Activated CD4-positive, alpha-beta T cell treated with anti-CD3 and anti-CD28 coated beads, Interleukin-2, amount 50 U/mL, for 1 hour (primary cell): ENCODE data around the gene CCDC88C.
"Not testable (repeated sequence)": the region's sequence is repeated elsewhere in the genome, so short reads cannot be mapped to it uniquely, and the experiment has no call there.

Source experiments
- DNase-seq: peaks from one replicate; pipeline ENCODE4 v3.0.0-alpha.2; 2020

The CCDC88C gene

DNA sequence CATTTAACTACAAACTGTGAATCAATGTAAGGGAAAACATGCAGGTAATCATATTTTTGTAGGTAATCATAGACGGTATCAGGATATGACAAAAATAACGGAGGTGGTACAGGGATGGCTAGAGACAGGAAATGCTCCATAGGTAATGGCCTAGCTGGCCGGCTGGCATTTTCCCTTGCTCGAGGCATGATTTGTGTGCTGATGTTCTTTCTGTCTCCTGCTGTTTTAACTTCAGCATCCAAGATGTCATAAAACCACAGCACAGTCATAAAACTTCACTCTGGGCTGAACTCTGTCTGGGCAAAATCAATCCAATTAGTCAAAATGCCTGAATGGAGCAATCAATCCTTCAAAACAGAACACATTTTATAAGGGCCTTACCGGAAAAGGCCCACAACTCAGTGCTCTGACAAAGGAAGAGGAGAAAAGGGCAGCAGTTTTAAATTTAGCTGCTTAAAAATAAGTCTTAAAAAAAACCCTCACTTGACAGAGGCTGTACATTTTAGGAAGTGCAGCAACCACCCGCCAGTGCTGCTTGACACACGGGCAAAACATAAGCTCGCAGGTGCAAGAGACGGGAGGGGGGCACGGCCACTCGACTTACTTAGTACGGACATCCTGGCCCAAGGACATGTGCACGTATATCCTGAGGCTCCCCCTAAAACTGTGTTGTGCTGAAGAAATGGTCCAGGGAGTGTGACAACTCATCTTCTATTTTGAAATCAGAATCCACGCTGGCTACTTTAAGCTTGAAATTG is 132.7 kb downstream of the CCDC88C start:
- no peak for DNase-seq

DNA sequence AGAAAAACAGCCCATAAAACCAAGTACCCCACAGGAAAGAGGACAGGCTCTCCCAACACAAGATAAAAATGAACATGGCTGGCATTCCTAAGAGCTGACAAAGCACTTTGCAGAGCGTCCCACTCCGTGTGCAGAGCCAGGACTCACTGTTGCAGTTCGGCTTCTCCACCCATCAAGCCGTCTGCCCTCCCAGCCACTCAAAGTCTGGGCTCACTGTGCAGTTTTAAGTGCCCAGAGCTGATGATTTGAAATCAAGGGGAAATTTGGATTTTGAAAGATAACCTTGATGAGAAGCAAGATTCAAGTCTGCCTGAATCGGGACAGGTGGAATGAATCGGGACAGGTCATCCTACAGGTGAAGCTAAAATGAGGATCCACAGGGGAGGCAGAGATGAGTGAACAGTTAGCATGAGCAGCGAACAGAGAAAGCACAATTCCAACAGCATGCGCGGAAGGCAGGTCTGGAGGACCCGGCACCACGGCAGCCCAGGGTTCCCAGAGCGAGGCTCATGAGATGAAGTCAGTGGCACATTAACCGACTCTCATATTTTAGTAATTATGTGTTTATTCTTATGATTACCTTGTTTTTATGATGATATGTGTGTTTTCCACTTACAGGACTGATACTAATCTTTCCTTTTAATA is 133.4 kb downstream of the CCDC88C start:
- no peak for DNase-seq

DNA sequence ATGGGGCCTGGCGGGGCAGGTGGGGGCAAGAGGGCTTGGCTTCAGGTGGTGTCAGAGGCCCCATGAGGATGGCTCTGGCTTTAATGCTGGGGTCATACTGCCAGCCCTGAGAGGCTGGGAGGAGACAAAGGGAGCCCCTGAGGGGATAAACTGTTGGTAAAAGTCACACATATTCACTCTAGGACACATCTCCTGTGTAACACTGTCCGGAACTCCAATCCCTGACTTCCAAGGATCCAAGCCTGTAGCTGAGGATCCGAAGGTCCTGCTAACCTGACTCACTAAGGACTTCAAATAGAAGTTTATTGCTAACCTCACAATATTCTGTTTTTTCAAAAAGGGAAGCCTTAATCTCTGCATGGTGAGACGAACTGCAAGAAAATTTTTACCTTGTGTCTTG is 134.0 kb downstream of the CCDC88C start:
- DNase-seq, result no peak

DNA sequence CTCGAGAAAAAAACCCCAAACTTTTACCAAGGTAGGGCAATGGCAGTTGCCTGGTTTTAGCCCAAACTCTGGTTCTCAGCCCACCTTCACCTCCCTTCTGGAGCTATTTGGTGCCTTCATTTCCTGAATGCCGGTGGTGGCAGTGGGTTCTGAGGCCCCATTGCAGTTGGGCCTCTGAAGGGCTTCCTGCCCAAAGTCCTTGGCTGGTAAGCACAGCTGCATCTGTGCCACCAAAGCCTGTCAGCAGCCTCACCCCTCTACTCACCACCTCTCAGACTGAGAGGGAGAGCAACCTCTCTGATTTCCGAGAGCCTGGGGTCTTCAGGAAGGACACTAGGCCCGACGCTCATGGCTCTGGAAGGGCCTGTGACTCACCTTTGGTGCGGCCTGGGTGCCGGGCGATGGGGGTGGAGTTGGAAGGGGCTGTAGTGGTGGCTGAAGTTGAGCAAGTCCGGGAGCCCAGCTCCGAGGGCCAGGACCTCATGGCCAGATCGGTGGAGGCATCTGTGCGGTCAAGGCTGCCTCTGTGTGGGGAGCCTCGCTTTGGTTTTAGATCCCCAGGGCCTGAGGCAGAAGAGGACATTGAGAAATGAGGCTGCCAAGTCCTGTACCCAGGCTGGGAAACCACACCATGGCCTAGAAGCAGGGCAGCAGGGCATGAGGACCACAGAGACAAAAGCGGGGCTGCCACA is 134.5 kb downstream of the CCDC88C start:
- no peak for DNase-seq

DNA sequence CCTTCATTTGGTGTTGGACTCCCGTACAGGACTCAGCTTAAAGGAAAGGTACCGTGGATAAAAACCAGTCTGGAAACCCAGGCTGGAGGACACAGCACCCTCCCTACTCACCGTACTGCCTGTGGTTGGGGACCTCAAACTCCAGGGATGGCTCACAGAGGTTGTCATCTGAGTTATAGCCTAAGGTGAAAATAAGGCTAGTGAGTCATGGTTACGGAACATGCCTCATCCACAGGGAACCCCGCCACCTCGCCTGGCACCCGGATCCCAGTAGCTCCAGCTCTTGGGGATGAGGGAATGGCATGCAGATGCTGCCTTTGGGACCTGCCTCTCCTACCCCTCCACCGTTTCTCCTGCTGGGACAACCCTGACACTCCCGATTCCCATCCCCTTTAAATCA is 136.3 kb downstream of the CCDC88C start:
- DNase-seq, result no peak

DNA sequence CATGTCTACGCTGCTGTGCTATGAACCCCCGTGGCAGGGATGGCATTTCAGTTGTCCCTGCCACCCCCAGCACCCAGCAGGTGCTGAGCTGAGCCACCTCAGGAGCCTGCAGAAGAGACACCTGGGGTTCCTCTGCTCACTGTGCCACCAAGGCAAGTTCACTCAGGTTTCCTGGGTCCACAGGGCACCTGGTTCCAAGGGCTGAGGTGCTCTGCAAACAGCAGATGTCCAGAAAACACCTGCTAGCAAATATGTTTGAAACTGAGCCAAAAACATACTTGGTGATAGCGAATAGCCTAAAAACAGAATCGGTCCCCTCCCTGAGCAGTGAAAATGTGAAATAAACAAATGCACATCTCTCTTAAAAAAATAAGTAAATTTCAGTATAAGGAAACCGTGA is 137.5 kb downstream of the CCDC88C start:
- DNase-seq, result no peak

DNA sequence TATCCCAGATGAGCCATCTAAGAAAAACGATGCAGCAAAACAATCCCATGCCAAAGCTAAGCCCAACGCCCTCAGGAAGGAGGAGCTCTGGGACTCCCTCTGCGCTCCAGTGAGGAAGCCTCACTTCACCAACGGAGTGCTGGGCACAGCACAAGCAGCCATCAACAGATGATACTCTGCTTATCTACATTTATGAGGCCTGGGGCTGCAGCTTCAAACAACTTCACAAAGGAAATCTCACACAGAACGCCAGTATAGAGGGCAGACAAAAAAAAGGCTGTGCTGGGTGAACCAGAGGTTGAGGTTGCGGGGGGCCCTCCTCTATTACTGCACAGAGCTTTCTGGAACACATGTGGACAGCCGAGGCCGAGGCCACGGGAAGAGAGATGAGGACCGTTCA is 138.3 kb downstream of the CCDC88C start:
- DNase-seq, result no peak

DNA sequence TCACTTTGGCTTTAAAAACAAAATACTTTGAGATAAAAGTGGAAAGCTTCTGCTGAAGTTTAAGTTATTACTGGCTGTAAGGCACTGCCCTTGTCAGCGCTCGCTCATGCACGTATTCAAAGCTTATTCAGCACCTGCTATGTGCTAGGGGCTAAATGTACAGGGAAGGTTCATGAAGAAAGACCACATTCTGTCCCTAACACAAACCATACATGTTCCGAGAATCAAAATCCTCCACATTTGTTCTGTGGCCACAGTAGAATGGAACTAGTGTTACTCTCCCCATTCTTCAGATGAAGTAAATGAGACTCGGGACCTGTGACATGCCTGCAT is 139.3 kb downstream of the CCDC88C start:
- no peak for DNase-seq

DNA sequence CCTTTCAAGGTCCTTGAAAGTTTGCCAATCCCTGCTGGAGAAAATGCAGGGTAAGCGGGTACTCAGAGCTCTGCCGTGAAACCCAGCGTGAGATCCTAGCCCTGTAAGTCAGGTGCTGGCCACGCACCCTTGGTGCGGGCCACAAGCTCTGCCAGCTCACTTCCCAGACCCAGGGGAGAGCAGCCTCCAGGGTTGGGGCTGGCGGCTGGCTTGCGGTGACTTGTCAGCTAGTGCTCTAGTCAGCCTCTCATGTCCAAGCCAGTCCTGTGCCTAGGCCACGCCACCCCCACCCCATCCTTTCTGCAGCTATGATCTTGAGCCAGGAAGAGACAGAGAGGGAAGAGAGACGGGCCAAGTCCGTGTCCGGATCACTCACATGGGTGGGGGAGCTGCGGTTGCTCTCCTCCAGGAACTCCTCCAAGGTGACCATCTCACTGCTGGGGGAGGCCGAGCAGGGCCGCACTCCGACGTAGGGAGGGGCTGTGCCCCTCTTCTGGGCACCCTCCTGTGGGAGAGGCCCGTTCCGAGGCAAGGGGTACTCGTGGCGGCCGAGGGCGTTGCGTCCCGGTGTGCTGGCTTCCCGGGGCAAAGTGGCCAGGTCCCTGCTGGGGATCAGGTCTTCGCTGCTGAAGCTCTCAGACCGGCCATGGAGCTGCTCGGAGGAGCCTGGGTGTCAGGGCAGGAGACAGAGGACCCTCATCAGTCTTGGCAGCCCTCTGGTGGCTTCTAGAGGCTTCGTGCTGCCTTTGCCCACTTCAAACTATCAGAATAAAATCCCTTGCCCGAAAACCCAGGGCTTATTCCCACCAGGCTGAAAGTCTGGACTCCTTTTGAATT is 139.9 kb downstream of the CCDC88C start:
- DNase-seq, result no peak

DNA sequence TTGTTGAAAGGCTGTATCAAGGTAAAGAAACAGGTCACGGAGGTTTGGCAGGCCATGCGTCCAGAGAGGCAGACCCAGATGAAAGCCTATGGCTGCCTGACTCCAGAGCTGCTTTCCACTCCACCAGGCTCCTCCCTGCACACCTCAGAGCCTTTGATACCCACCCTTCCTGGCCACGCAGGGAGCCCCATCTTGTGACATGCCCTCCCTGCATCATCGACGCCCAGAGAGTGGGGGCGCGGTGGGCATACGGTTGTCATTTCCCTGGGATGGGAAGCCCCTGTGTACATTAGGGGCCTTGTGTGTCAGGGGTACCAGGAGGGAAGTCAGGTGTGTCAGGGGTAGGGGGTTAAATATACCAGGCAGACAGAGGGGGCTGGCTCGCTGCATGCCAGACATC is 142.8 kb downstream of the CCDC88C start:
- no peak for DNase-seq

DNA sequence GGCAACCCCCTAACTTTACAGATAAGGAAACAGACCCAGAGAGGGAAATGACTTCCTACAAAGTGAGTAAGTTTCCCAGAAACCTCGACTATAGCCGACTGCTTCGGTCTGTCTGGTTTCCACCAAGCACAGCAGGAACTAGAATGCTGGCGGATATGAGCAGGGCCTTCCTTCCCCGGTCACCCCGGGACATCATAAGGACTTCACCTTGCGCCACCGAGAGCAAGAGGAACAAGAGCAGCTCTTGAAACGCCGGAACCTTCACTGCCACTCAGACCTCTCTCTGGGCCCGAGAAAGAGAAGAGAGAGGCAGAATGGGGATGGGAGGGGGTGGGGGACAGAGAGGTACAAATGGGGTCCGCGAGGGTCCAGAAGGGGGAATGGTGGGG is 143.7 kb downstream of the CCDC88C start:
- DNase-seq, result no peak

DNA sequence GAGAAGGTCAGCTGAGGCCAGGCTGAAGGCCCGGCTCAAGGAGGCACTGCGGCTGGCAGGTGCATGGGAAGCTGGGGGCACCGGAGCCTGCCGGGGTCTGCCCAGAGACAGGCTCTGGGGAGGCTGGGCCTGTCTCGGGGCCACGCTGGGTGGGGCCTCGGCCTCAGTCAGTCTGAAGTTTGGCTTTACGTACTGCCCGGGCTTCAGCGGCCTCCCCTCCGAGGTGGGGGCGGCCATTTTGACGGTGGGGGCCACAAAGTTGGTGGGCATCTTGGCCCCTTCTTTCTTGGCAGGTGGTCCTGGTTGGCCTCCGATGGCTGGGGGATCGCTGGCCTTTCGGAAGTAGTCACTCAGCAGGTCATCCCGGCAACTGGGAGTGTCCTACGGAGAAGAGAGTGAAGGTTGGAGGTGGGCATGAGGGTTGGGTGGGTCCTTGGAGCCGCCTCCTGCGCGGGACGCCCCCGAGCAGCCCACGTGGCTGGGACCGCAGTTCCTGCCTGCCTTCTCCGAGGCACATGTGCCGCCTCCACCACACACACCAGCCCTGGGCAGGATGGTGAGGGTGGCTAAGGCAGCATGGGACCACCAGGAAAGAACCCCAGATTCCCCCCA is 144.2 kb downstream of the CCDC88C start:
- DNase-seq, result no peak

DNA sequence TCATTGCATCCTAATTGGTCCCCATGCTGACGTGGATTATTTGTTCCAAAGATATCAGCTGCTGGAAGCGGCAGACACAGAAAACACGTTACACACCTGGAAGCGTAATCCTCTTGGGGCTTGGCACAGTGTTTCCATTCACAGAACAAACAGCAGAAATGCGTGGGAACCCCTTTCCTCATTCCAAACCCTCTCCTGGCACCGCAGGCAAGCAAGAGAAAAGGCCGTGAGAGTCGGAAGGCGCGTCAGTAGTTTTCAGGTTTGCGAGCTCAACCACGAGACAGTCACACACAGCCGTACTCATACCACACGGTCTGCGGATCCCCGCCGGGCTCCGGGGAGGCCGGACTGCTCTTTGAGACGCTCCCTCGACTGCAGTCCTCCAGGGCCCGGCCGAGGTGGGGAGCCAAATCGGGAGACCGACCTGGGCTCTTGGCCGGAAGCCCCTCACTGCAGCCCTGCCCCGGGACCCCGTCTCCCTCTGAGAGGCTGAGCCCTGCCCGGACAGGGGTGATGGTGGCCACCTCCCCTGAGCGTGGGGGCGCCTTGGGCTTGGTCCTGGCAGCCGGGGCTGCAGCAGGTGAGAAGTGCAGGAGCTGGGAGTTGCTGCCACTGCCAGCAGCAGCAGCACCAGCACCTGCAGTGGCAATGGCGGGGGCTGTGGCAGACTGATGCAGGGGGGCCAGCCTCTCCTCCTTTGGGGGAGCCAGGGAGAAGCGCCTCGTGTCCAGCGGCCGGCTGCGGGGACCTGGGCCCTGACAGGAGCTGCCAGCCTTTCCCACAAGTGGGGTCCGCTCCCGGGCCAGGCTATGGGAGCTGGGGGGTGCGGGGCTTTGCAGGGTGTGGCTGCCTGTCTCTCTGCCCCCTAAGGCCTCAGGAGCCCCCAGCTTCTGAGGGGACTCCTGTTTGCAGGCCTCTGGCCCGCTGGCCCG is 145.0 kb downstream of the CCDC88C start:
- no peak for DNase-seq

DNA sequence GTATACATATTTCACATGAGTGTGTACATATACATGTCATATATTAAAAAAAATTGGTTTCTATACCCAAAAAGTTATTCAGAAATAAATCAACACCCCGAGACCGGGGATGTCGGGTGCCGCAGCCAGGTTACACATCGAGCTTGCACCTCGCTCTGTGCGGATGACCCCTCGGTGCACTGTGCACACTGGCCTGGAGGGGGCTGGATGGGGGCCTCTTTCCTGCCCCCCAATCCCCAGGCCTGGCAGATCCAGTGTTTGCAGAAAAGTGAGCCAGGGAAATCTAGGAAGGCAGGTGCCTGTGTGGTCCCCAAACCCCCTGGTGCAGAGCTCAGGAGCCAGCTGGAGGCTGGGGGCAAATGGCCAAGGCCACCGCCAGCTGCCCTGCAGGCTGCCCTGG is 146.0 kb downstream of the CCDC88C start:
- no peak for DNase-seq

DNA sequence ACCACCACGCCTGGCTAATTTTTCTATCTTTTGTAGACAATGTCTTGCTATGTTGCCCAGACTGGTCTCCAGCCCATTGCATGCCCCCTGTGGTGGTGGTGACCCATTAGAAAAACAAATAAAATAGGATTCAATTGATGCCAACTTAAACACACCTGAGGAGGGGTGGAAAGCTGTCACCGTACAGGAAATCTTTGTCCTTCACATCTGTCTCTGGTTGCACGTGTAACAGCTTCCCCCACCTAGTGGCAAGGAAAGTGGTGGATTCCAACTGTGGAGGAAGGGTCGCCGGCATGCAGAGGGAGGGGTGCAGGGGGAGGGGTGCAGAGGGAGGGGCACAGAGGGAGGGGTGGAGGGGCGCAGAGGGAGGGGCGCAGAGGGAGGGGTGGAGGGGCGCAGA is 147.0 kb downstream of the CCDC88C start:
- DNase-seq, result no peak

DNA sequence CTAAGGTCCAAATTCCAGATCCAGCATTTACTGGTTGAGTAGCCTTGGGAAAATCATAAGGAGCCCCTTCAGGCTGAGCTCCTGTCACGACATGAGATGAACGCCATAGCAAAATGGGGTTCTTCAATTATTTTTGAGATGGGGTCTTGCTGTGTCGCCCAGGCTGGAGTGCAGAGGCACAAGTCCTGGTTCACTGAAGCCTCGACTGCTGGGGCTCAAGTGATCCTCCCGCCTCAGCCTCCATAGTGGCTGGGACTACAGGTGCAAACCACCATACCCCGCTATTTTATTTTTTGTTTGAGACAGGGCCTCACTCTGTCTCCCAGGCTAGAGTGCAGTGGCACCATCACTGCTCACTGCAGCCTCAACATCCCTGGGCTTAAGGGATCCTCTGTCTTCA is 147.4 kb downstream of the CCDC88C start:
- DNase-seq, result no peak

DNA sequence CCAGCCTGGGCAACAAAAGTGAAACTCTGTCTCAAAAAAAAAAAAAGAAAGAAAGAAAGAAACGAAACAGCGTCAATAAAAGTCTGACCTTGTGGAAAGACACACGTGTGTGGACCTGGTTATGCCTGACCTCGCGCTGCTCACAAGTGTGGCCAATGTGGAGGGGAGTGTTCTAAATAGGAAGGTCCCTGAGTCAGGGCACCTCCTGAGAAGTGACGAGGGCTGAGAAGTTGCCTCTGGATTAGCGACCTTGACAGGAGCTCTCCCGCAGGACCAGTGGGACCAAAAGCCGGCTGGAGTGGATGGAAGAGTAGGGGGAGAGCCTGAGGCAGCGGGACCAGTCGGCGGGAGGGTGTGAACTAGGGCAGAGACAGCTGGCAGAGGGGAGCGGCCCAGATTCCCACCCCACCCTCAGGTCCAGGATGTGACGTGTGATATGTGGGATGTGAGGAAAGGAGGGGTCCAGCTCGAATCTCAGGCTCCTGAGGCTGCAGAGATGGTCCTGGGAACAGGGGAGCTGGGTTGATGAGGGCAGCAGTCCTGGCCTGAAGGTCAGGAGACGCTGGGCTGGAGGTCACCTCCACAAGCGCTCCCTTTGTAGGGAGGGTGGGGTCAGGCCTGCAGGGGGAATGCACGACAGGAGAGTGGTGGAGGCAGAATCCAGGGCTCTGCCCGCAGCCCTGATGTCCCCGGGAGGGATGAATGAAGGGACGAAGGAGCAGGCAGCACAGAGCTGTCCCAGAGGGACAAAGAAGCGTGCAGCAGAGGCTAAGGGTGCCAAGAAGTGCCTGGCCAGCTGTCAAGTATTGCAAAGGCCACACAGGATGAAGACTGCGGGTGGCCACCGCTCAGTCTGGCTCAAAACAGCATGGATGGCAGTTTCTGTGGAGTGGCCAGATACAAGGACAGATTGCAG is 148.3 kb downstream of the CCDC88C start:
- DNase-seq, result no peak

DNA sequence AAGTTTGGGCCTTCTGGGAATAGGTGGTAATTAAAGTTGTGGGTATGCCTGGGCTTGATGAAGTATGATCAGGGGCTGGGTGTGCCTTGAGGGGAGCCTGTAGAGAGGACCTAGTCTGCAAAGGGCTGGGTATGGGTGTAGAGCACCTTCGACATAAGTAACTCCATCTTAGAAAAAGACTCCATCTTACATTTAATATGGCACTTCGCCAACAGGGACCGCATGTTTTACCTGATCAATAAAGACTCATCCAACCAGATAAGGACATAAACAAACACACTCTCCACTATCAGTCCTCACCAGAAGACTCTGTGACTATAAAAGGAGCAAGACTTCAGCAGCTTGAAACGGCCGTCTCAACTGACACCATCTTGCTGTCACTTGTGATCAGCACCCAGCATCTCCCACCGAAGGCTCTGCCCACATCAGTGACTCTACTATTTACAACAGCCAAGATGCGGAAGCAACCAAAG is 149.6 kb downstream of the CCDC88C start:
- no peak for DNase-seq

DNA sequence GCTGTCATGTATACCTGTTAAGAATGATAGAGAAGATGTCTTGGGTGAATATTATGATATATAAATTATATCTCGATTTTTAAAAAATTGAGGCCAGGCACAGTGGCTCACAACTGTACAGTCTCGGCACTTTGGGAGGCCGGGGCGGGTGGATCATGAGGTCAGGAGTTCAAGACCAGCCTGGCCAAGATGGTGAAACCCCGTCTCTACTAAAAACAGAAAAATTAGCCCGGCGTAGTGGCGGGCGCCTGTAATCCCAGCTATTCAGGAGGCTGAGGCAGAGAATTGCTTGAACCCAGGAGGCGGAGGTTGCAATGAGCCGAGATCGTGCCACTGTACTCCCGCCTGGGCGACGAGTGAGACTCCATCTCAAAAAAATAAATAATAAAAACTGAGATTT is 151.3 kb downstream of the CCDC88C start:
- not testable (repeated sequence) for DNase-seq

DNA sequence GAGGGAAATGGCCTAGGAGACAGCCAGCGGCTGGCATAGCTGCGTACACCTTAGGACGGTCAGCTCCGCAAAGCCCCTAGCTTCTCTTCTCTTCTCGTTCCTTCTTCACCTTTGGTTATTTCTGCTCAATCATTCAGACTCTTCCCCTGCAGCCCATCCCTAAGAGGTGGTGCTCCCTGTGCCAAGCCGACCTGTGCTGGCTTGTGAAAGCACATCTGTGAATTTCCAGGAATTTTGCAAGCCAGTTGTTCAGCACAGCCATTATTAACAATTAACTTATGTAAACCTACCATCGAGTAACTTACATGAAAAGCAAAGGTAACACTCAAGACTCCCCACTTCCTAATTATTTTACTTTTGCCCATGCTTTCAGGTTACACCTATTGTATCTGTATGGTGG is 152.2 kb downstream of the CCDC88C start:
- DNase-seq, result no peak
